HepG2 (cell line): ENCODE measurements around the gene TPD52L2. TPM values are rescaled to one million over a fixed set of nuclear protein-coding genes. Genes with fewer than 3 reads are reported as not detected.

ENCODE experiments used
- DR1 ChIP-seq: sonication (generic); formaldehyde crosslinking; IDR thresholded peaks from 2 replicates; pipeline ENCODE4 v1.8.0; 2021; ENCODE audit warnings: mild to moderate bottlenecking, missing genetic modification reagents, inconsistent platforms
- FIP1L1 ChIP-seq: fragments of 200-400 bp; formaldehyde crosslinking; IDR thresholded peaks from 2 replicates; pipeline ENCODE4 v1.6.1; 2018; ENCODE audit warnings: low read depth, mild to moderate bottlenecking, low read length, moderate library complexity, borderline replicate concordance; ENCODE audit not compliant: insufficient read depth
- HIVEP1 ChIP-seq: sonication (generic); formaldehyde crosslinking; IDR thresholded peaks from 2 replicates; pipeline ENCODE4 v1.4.0; 2020; ENCODE audit warnings: mild to moderate bottlenecking, missing genetic modification reagents
- IRF1 ChIP-seq: sonication (generic); formaldehyde crosslinking; IDR thresholded peaks from 2 replicates; pipeline ENCODE4 v1.4.0; 2020; ENCODE audit warnings: low read depth, mild to moderate bottlenecking, missing genetic modification reagents
- KLF13 ChIP-seq: sonication (generic); formaldehyde crosslinking; IDR thresholded peaks from 2 replicates; pipeline ENCODE4 v1.4.0; 2020; ENCODE audit warnings: mild to moderate bottlenecking, missing genetic modification reagents
- MATR3 ChIP-seq: sonication (generic); formaldehyde crosslinking; IDR thresholded peaks from 2 replicates; pipeline ENCODE4 v1.4.0; 2020; ENCODE audit warnings: missing genetic modification reagents
- MLX ChIP-seq: IDR thresholded peaks from 2 replicates; pipeline ENCODE4 v1.6.1; 2016
- MNT ChIP-seq: fragments of 450-650 bp; IDR thresholded peaks from 2 replicates; pipeline ENCODE4 v1.6.1; 2016
- NR0B2 ChIP-seq: sonication (generic); formaldehyde crosslinking; IDR thresholded peaks from 2 replicates; pipeline ENCODE4 v1.4.0; 2020; ENCODE audit warnings: mild to moderate bottlenecking, missing genetic modification reagents
- PLSCR1 ChIP-seq: sonication (generic); formaldehyde crosslinking; IDR thresholded peaks from 2 replicates; pipeline ENCODE4 v1.5.0; 2020; ENCODE audit warnings: missing genetic modification reagents, mild to moderate bottlenecking, borderline replicate concordance
- RCOR2 ChIP-seq: IDR thresholded peaks from 2 replicates; pipeline ENCODE4 v1.6.1; 2016; ENCODE audit warnings: missing biosample characterization, missing genetic modification reagents
- RXRA ChIP-seq: sonication (generic); formaldehyde crosslinking; IDR thresholded peaks from 2 replicates; pipeline ENCODE4 v1.5.1; 2020; ENCODE audit warnings: missing genetic modification reagents
- TCF7 ChIP-seq: sonication (generic); IDR thresholded peaks from 2 replicates; pipeline ENCODE4 v1.6.1; 2016; ENCODE audit warnings: antibody characterized with exemption, low read depth
- THAP8 ChIP-seq: sonication (generic); formaldehyde crosslinking; IDR thresholded peaks from 2 replicates; pipeline ENCODE4 v1.5.1; 2020; ENCODE audit warnings: missing genetic modification reagents, mild to moderate bottlenecking, borderline replicate concordance
- ZBTB1 ChIP-seq: sonication (generic); formaldehyde crosslinking; IDR thresholded peaks from 2 replicates; pipeline ENCODE4 v1.4.0; 2020; ENCODE audit warnings: missing genetic modification reagents, borderline replicate concordance
- ZBTB38 ChIP-seq: sonication (generic); formaldehyde crosslinking; IDR thresholded peaks from 2 replicates; pipeline ENCODE4 v1.5.1; 2020; ENCODE audit warnings: mild to moderate bottlenecking, missing genetic modification reagents
- ZBTB7A ChIP-seq: sonication (generic); formaldehyde crosslinking; IDR thresholded peaks from 2 replicates; pipeline ENCODE4 v1.8.0; 2022; ENCODE audit warnings: mild to moderate bottlenecking, missing genetic modification reagents
- ZBTB8A ChIP-seq: sonication (generic); formaldehyde crosslinking; IDR thresholded peaks from 2 replicates; pipeline ENCODE4 v1.4.0; 2020; ENCODE audit warnings: mild to moderate bottlenecking, low read depth, missing genetic modification reagents, borderline replicate concordance
- ZKSCAN5 ChIP-seq: sonication (generic); formaldehyde crosslinking; IDR thresholded peaks from 2 replicates; pipeline ENCODE4 v1.5.1; 2020; ENCODE audit warnings: mild to moderate bottlenecking, missing genetic modification reagents
- ZNF10 ChIP-seq: sonication (generic); formaldehyde crosslinking; IDR thresholded peaks from 2 replicates; pipeline ENCODE4 v1.4.0; 2020; ENCODE audit warnings: mild to moderate bottlenecking, low read depth, missing genetic modification reagents, borderline replicate concordance
- ZNF232 ChIP-seq: sonication (generic); formaldehyde crosslinking; IDR thresholded peaks from 2 replicates; pipeline ENCODE4 v1.4.0; 2020; ENCODE audit warnings: missing genetic modification reagents, borderline replicate concordance
- ZNF343 ChIP-seq: sonication (generic); formaldehyde crosslinking; IDR thresholded peaks from 2 replicates; pipeline ENCODE4 v1.4.0; 2020; ENCODE audit warnings: mild to moderate bottlenecking, missing genetic modification reagents
- ZNF615 ChIP-seq: sonication (generic); formaldehyde crosslinking; IDR thresholded peaks from 2 replicates; pipeline ENCODE4 v1.5.0; 2020; ENCODE audit warnings: mild to moderate bottlenecking, missing genetic modification reagents, borderline replicate concordance
- ZNF879 ChIP-seq: sonication (generic); formaldehyde crosslinking; IDR thresholded peaks from 2 replicates; pipeline ENCODE4 v1.8.1; 2023; ENCODE audit warnings: missing genetic modification reagents
- ZNF891 ChIP-seq: sonication (generic); formaldehyde crosslinking; IDR thresholded peaks from 2 replicates; pipeline ENCODE4 v1.5.0; 2020; ENCODE audit warnings: mild to moderate bottlenecking, missing genetic modification reagents
- polyA plus RNA-seq, 8 experiments: library from polyadenylated mRNA; depleted of rRNA in 3 of 8; stranded (reverse) in 7 of 8; unstranded in 1 of 8; fragments of >200 nt; fragmentation: Illumina TruSeq in 4 of 8; extraction: Trizol in 4 of 8; gene quantifications; 2 replicates each; pipeline versions ENCODE4 v1.2.1 to v1.2.3, GENCODE V29; 2011 to 2016; ENCODE audit warnings: low read depth in 4 of 8, missing spikeins in 1 of 8, mixed read lengths in 1 of 8; ENCODE audit not compliant: insufficient read depth in 1 of 8
- total RNA-seq, 5 experiments: library from RNA; depleted of rRNA; stranded (reverse); fragments of >200 nt; fragmentation: Illumina TruSeq; extraction: Trizol; gene quantifications; 2 replicates each; pipeline ENCODE4 v1.2.3, GENCODE V29; 2016; ENCODE audit warnings: low read depth in 1 of 5

The TPD52L2 gene
- total and polyA plus RNA-seq, 2 of the 13 experiments (the other 11 are each of a cell fraction or from before 2014, with no cell fraction given): 156 to 184 TPM

GRCh38 chr20:63834491-63834880 lies 30.6 kb upstream of the TPD52L2 start (continued):
- no peak for TF ChIP-seq IRF1
- TF ChIP-seq ZKSCAN5 (CRISPR knock-in tag): no peak
- 0 out of 2 replicates have a peak, but pooled peaks have one; percentile 3 for TF ChIP-seq RXRA (CRISPR knock-in tag)
- no peak for TF ChIP-seq HIVEP1 (CRISPR knock-in tag)
- no peak for TF ChIP-seq RCOR2 (CRISPR knock-in tag)
- TF ChIP-seq ZNF343: no peak
- TF ChIP-seq MLX (CRISPR knock-in tag): no peak
- 0 out of 2 replicates have a peak, but pooled peaks have one; percentile 7 for TF ChIP-seq ZBTB7A (CRISPR knock-in tag)
- no peak for TF ChIP-seq KLF13 (CRISPR knock-in tag)
- TF ChIP-seq MNT: no peak
- TF ChIP-seq NR0B2: 0 out of 2 replicates have a peak, but pooled peaks have one; percentile 20
- TF ChIP-seq ZNF879: no peak
- TF ChIP-seq ZBTB1 (CRISPR knock-in tag): no peak
- no peak for TF ChIP-seq ZNF232 (CRISPR knock-in tag)
- no peak for TF ChIP-seq ZNF10
- no peak for TF ChIP-seq ZBTB8A (CRISPR knock-in tag)
- no peak for TF ChIP-seq ZNF615 (CRISPR knock-in tag)
- no peak for TF ChIP-seq PLSCR1 (CRISPR knock-in tag)
- TF ChIP-seq MATR3 (CRISPR knock-in tag): 0 out of 2 replicates have a peak, but pooled peaks have one; percentile 64
- TF ChIP-seq THAP8 (CRISPR knock-in tag): no peak
- no peak for TF ChIP-seq ZBTB38 (CRISPR knock-in tag)
- no peak for TF ChIP-seq FIP1L1
- TF ChIP-seq DR1: peak; percentile 21; the same call in 1 of the 2 replicates
- TF ChIP-seq ZNF891: no peak
- TF ChIP-seq TCF7: no peak
